Activated T-cell treated with anti-CD3 and anti-CD28 coated beads, Interleukin-2, amount 50 U/mL, for 4 hours (primary cell): Measurements from ENCODE around the gene MEGF10. TPM values are rescaled to one million over a fixed set of nuclear protein-coding genes. Genes with fewer than 3 reads are reported as not detected.

Source experiments
- ATAC-seq, 2 donors: fragments of 200-7000 bp; cut with Tn5 transposase; one replicate each; pipeline ENCODE4 v1.10.0; 2021
- DNase-seq: peaks from one replicate; pipeline ENCODE4 v3.0.0-alpha.2; 2020
- H3K27me3 Mint-ChIP-seq: one replicate; pipeline ENCODE4 v1.8.0; 2021; ENCODE audit warnings: low read depth, mixed read lengths
- H3K36me3 Mint-ChIP-seq: one replicate; pipeline ENCODE4 v1.8.0; 2022; ENCODE audit warnings: mixed read lengths; ENCODE audit not compliant: insufficient read depth
- H3K4me1 Mint-ChIP-seq: one replicate; pipeline ENCODE4 v1.8.0; 2021; ENCODE audit warnings: low read depth, mixed read lengths
- H3K4me3 Mint-ChIP-seq: one replicate; pipeline ENCODE4 v1.8.0; 2021; ENCODE audit warnings: mild to moderate bottlenecking, moderate library complexity, mixed read lengths
- H3K9me3 Mint-ChIP-seq: one replicate; pipeline ENCODE4 v1.8.0; 2021; ENCODE audit warnings: mixed read lengths
- total RNA-seq, 3 donors: library from RNA; stranded (reverse); gene quantifications; one replicate each; pipeline ENCODE4 v1.2.1, GENCODE V29; 2021

Gene MEGF10
- total RNA-seq, 3 donors from 2014 or later, result not detected

- no peak for ATAC-seq
- Mint-ChIP-seq H3K36me3 (no peaks in the 10 kb centered on the region), H3K4me1 (no peaks in the 10 kb centered on the region), H3K4me3 (no peak overlapping the region), H3K9me3 (no peaks in the 10 kb centered on the region), H3K27me3 (peaks cover 9% of the 10 kb centered on the region)
- DNase-seq, result no peak
Observed at GRCh38 chr5:127353796-127354195, 63.2 kb downstream of the MEGF10 start.

- ATAC-seq, result no peak
- H3K36me3 Mint-ChIP-seq, result no peaks in the 10 kb centered on the region
- no peak for DNase-seq
- no peaks in the 10 kb centered on the region for H3K4me1 Mint-ChIP-seq
- no peaks in the 10 kb centered on the region for H3K9me3 Mint-ChIP-seq
- no peak overlapping the region for H3K4me3 Mint-ChIP-seq
- H3K27me3 Mint-ChIP-seq, result peaks cover 7% of the 10 kb centered on the region
Observed at GRCh38 chr5:127355337-127355736, 64.7 kb downstream of the MEGF10 start.

GRCh38 chr5:127358284-127358683, 67.7 kb downstream of the MEGF10 start:
- H3K4me3 Mint-ChIP-seq, result no peak overlapping the region
- ATAC-seq (no peak), DNase-seq (no peak)
- H3K9me3 Mint-ChIP-seq, result no peaks in the 10 kb centered on the region
- no peaks in the 10 kb centered on the region for H3K4me1 Mint-ChIP-seq
- peaks cover 5% of the 10 kb centered on the region for H3K27me3 Mint-ChIP-seq
- no peaks in the 10 kb centered on the region for H3K36me3 Mint-ChIP-seq

GRCh38 chr5:127358740-127359139, 68.1 kb downstream of the MEGF10 start:
- ATAC-seq (no peak), DNase-seq (no peak)
- Mint-ChIP-seq H3K4me3 (no peak overlapping the region), H3K4me1 (no peaks in the 10 kb centered on the region), H3K9me3 (no peaks in the 10 kb centered on the region), H3K36me3 (no peaks in the 10 kb centered on the region), H3K27me3 (peaks cover 5% of the 10 kb centered on the region)

- Mint-ChIP-seq H3K4me3 (no peak overlapping the region), H3K36me3 (no peaks in the 10 kb centered on the region), H3K27me3 (peaks cover 11% of the 10 kb centered on the region), H3K4me1 (no peaks in the 10 kb centered on the region), H3K9me3 (no peaks in the 10 kb centered on the region)
- no peak for DNase-seq
- no peak for ATAC-seq
Observed at GRCh38 chr5:127359502-127359901, 68.9 kb downstream of the MEGF10 start.

- no peaks in the 10 kb centered on the region for H3K4me1 Mint-ChIP-seq
- H3K9me3 Mint-ChIP-seq, result no peaks in the 10 kb centered on the region
- H3K4me3 Mint-ChIP-seq, result no peak overlapping the region
- no peak for DNase-seq
- H3K36me3 Mint-ChIP-seq, result no peaks in the 10 kb centered on the region
- ATAC-seq, result no peak
- peaks cover 15% of the 10 kb centered on the region for H3K27me3 Mint-ChIP-seq
Observed at GRCh38 chr5:127363403-127363802, 72.8 kb downstream of the MEGF10 start.

GRCh38 chr5:127367029-127367428, 76.4 kb downstream of the MEGF10 start:
- Mint-ChIP-seq H3K27me3 (peaks cover 15% of the 10 kb centered on the region), H3K36me3 (no peaks in the 10 kb centered on the region), H3K4me1 (no peaks in the 10 kb centered on the region), H3K4me3 (no peak overlapping the region), H3K9me3 (no peaks in the 10 kb centered on the region)
- no peak for DNase-seq
- ATAC-seq, result no peak

- Mint-ChIP-seq H3K4me1 (no peaks in the 10 kb centered on the region), H3K4me3 (no peak overlapping the region), H3K9me3 (no peaks in the 10 kb centered on the region), H3K36me3 (no peaks in the 10 kb centered on the region), H3K27me3 (peaks cover 15% of the 10 kb centered on the region)
- no peak for ATAC-seq
- no peak for DNase-seq
Observed at GRCh38 chr5:127367946-127368465, 77.4 kb downstream of the MEGF10 start.

- ATAC-seq, result no peak
- no peak overlapping the region for H3K4me3 Mint-ChIP-seq
- H3K36me3 Mint-ChIP-seq, result no peaks in the 10 kb centered on the region
- H3K27me3 Mint-ChIP-seq, result peaks cover 7% of the 10 kb centered on the region
- H3K9me3 Mint-ChIP-seq, result no peaks in the 10 kb centered on the region
- no peaks in the 10 kb centered on the region for H3K4me1 Mint-ChIP-seq
- DNase-seq, result no peak
Observed at GRCh38 chr5:127369796-127370195, 79.2 kb downstream of the MEGF10 start.

- DNase-seq, result no peak
- ATAC-seq, result no peak
- H3K4me1 Mint-ChIP-seq, result no peaks in the 10 kb centered on the region
Observed at GRCh38 chr5:127370631-127371030, 80.0 kb downstream of the MEGF10 start.

GRCh38 chr5:127373858-127374491, 83.4 kb downstream of the MEGF10 start:
- H3K9me3 Mint-ChIP-seq, result no peaks in the 10 kb centered on the region
- no peaks in the 10 kb centered on the region for H3K36me3 Mint-ChIP-seq
- H3K4me1 Mint-ChIP-seq, result no peaks in the 10 kb centered on the region
- peaks cover 7% of the 10 kb centered on the region for H3K27me3 Mint-ChIP-seq
- no peak overlapping the region for H3K4me3 Mint-ChIP-seq
- DNase-seq, result no peak
- no peak for ATAC-seq

More at GRCh38 chr5:127370631-127371030, 80.0 kb downstream of the MEGF10 start:
- H3K9me3 Mint-ChIP-seq, result no peaks in the 10 kb centered on the region
- peaks cover 8% of the 10 kb centered on the region for H3K27me3 Mint-ChIP-seq
- no peak overlapping the region for H3K4me3 Mint-ChIP-seq
- H3K36me3 Mint-ChIP-seq, result no peaks in the 10 kb centered on the region

- H3K4me3 Mint-ChIP-seq, result no peak overlapping the region
- DNase-seq (no peak), ATAC-seq (no peak)
- H3K27me3 Mint-ChIP-seq, result peaks cover 7% of the 10 kb centered on the region
- no peaks in the 10 kb centered on the region for H3K4me1 Mint-ChIP-seq
- no peaks in the 10 kb centered on the region for H3K36me3 Mint-ChIP-seq
- no peaks in the 10 kb centered on the region for H3K9me3 Mint-ChIP-seq
Observed at GRCh38 chr5:127375124-127375523, 84.5 kb downstream of the MEGF10 start.

- no peak for ATAC-seq
- Mint-ChIP-seq H3K4me1 (no peaks in the 10 kb centered on the region), H3K36me3 (no peaks in the 10 kb centered on the region), H3K27me3 (peaks cover 7% of the 10 kb centered on the region), H3K4me3 (no peak overlapping the region), H3K9me3 (no peaks in the 10 kb centered on the region)
- no peak for DNase-seq
Observed at GRCh38 chr5:127375544-127376091, 85.0 kb downstream of the MEGF10 start.

- peaks cover 9% of the 10 kb centered on the region for H3K27me3 Mint-ChIP-seq
- H3K4me1 Mint-ChIP-seq, result no peaks in the 10 kb centered on the region
- no peaks in the 10 kb centered on the region for H3K9me3 Mint-ChIP-seq
- ATAC-seq, result no peak
- no peak for DNase-seq
- no peak overlapping the region for H3K4me3 Mint-ChIP-seq
- H3K36me3 Mint-ChIP-seq, result no peaks in the 10 kb centered on the region
Observed at GRCh38 chr5:127377651-127378050, 87.1 kb downstream of the MEGF10 start.

- DNase-seq (no peak), ATAC-seq (no peak)
- Mint-ChIP-seq H3K4me1 (no peaks in the 10 kb centered on the region), H3K4me3 (no peak overlapping the region), H3K9me3 (no peaks in the 10 kb centered on the region), H3K36me3 (no peaks in the 10 kb centered on the region), H3K27me3 (no peaks in the 10 kb centered on the region)
Observed at GRCh38 chr5:127385936-127386335, 95.3 kb downstream of the MEGF10 start.
